Skeletal muscle cell (primary cell): ENCODE results near the gene SUMO2.
"Not testable (repeated sequence)": the region's sequence is repeated elsewhere in the genome, so short reads cannot be mapped to it uniquely, and the experiment has no call there.

Experiments used
- DNase-seq: peaks from one replicate; pipeline ENCODE4 v3.0.0-alpha.2; 2010; ENCODE audit warnings: low read depth
- H3K4me3 ChIP-seq: 2 replicates; pipeline ENCODE4 v1.5.1; 2011; ENCODE audit warnings: low read depth, mild to moderate bottlenecking, control low read depth, low read length, moderate library complexity

SUMO2 gene

DNA sequence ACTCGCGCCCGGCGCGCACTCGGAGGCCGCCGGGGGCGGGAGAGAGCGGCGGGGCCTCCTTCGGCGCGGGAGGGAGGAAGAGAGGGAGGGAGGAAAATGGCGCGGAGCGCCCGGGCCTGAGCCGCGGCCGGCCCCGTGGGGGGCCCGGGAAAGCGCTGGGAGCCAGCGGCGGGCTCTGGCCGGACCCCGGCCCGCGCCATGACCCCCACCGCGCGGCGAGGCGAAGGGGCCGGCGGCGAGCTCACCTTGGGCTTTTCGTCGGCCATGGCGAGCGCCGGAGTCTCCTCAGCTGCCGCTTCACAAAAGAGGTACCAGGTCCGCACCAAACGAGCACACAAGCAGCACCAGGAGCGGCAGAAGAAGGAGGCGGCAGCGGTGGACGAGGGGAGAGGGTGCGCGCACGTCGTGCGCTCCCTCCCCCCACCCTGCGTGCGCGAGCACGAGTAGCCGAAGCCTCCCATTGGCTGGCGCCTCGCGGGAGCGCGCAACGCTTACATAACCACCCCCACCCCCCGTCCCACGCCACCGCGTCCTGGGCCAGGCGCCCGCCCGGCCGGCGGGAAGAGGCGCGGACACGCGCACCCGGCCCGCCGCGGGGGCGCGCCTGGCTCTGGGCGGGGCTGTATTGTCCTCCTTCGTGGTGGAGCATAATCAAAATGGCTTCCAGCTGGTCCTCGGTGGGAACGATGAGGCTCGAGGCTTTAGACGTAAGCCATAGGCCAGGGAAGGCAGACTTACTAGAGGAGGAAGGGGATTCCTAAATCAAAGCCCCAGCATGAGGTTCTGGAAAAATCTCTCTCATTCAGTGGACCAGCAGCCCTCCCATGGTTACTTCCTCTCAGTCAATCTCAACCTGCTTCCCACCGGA, at the start of gene SUMO2:
SUMO2 (minus strand) TSS at position 391 of the 868 bp plus-strand sequence; CDS start at position 266, 125 bp downstream.
- DNase-seq: peak; percentile 87
- peak within 1 kb of the TSS; percentile 97 for H3K4me3 ChIP-seq

DNA sequence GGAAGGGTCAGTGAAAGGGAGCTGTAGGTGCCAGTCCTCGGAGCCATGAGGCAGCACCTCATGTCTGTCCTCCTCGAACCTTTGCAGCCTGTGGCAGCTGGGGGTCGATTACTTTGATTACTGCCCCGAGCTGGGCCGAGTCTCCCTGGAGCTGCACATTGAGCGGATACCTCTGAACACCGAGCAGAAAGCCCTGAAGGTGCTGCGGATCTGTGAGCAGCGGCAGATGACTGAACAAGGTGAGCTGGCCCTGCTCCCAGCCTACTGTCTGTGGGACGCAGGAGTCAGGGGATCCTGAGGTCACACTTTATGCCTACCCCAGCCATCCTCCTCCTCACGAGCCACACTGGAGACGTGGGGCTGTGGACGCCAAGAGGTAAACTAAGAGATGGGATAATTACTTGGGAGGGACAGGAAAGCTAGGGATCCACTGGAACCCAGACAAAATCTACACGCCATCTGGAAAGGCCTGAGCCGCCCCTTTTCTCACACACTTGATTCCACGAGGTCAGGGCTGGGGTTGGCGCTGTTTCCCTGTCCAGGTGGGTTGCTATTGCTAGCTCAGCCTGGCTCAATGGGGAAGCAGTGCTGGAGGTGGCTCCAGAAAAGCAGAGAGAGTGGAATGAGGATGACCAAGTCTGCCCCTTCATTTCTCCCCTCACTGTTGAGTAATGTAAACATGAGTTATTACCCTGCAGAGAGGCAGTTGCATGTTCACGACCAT, 49.1 kb upstream of the SUMO2 start:
- no peak overlapping the region for H3K4me3 ChIP-seq
- DNase-seq: no peak

DNA sequence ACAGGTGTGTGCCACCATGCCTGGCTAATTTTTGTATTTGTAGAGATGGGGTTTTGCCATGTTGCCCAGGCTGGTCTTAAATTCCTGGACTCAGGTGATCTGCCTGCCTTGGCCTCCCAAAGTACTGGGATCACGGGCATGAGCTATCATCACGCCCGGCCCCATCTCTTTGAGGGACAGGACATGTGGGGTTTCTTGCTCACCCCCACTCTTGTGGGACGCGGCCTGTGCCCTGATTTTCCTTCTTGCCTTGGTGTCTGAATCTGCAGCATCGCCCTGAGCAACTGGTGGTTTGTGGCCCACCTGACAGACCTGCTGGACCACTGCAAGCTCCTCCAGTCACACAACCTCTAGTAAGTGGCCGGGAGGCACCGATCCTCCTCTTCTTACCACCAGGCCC, 48.3 kb upstream of the SUMO2 start:
- DNase-seq: no peak
- H3K4me3 ChIP-seq: no peak overlapping the region

DNA sequence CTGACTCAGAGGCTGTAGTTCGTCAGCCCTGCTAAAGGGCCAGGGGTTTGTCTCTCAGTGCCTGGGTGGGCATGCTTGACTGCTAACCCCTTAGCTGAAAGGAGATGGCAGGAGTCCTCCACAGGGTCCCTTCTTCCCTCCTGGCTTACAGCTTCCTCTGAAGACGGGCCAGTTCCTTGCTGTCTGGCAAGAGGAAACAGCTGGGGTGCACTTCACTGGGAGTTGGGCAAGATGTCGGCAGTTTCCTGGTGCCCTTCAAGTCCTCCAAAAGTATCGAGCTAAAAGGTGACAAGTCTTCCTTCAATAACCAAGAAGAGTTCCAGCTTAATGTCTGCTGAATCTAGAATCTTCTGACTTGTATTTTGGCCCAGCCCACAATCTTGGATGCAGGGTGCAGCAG, 46.1 kb upstream of the SUMO2 start:
- no peak overlapping the region for H3K4me3 ChIP-seq
- DNase-seq: no peak

DNA sequence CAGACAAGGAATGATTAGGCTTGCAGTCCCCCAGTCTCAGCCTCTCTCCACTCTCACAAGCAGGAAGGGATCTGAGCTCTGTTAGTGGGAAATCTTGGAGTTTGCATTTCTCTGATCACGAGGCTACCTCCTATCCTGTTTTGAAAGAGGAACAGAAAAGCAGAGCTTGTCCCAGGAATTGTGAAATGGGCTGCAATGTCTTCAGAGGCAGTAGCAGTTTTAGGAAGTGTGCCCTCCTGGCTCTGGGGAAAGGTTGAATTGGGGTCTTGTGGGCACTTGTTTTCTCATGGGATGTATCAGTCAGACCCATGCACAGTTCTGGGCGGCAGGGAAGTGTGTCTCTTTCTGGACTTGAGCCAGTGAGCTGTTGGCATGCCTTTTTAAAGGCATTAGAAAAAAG, 45.5 kb upstream of the SUMO2 start:
- DNase-seq: no peak
- no peak overlapping the region for H3K4me3 ChIP-seq

DNA sequence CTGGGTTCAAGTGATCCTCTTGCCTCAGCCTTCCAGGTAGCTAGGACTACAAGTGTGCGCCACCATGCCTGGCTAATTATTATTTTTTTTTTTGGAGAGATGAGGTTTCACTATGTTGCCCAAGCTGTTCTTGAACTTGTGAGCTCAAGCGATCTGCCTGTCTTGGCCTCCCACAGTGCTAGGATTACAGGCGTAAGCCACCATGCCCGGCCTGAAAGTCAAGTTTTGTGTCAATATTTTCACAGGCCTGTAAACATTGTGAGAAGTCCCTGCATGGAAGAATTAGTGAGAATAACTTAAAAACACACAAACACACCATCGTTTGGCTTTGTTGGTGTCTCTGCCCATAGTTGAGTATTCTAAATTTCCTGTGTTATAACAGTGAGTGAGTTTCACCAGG, 45.0 kb upstream of the SUMO2 start:
- H3K4me3 ChIP-seq: no peak overlapping the region
- no peak for DNase-seq

DNA sequence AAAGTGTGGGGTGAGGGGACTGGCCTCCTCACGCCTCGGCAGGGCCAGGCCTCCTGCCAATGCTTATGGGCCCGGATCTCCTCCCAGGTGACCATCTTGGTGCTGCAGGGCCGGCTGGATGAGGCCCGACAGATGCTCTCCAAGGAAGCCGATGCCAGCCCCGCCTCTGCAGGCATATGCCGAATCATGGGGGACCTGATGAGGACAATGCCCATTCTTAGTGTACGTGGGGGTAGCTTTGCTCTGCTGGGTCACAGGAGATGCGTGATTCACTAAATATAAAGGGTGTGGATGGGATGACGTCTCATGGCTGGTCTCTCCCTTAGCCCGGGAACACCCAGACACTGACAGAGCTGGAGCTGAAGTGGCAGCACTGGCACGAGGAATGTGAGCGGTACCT, 42.3 kb upstream of the SUMO2 start:
- H3K4me3 ChIP-seq: no peak overlapping the region
- no peak for DNase-seq

DNA sequence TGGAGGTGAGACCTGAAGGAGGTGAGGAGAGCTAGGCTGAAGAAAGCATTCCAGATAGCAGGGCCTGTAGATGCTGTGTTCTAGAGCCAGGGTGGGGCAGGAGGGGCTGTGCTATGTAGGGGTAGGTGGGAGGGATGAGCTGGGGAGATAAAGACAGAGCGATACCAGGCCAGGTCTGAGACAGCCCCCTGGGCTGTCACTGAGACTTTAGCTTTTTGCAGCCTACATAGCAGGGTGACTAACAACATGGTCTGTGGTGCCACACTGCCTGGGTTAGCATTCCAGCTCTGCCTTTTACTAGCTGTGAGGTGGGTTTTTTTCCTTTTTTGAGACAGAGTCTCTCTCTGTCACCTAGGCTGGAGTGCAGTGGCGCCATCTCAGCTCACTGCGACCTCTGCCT, 37.1 kb upstream of the SUMO2 start:
- no peak overlapping the region for H3K4me3 ChIP-seq
- DNase-seq: no peak

DNA sequence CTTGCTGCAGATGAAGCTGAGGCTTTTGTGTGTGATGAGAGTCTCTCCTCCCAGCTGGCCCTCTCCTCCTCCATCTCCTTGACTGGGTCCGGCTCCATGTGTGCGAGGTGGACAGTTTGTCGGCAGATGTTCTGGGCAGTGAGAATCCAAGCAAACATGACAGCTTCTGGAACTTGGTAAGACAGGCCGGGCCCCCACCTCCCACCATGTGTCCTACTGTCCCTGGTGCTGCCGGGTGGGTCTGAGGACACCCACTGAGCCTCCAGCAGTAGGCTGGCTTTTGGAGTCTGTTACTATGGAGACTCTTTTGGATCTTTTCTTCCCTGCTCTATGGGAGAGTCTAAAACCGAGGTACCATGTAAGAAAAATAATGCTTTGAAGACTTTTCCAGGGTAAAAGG, 35.4 kb upstream of the SUMO2 start:
- no peak overlapping the region for H3K4me3 ChIP-seq
- DNase-seq: no peak

DNA sequence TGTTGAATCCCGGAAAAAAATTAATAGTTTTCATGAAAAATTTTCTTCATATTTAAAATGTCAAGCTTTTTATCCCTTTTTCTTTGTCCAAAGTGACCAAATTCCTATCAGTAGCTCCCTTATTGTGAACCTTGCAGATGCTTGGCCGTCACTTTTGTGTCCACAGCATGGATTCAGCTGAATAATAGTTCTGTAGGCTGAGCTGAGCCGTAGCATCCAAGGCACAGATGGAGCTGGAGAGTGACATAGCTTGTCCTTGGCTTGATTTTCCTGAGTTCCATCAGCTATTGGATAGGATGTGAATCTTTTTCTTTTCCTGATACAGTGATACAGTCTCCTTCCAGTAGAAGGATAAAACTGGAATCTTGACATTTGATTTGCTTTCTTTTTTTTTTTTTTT, 26.3 kb upstream of the SUMO2 start:
- no peak for DNase-seq
- no peak overlapping the region for H3K4me3 ChIP-seq

DNA sequence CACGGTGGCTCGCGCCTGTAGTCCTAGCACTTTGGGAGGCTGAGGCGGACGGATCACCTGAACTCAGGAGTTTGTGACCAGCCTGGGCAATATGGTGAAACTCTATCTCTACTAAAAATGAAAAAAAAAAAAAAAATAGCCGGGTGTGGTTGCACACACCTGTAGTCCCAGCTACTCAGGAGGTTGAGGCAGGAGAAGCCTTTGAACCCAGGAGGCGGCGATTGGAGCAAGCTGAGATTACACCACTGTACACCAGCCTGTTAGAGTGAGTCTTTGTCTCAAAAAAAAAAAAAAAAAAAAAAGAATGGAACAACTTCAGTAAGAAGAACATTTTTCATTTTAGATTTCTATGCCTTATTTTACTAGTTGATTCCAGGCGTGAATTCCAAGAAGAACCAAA, 25.4 kb upstream of the SUMO2 start:
- no peak overlapping the region for H3K4me3 ChIP-seq
- no peak for DNase-seq

DNA sequence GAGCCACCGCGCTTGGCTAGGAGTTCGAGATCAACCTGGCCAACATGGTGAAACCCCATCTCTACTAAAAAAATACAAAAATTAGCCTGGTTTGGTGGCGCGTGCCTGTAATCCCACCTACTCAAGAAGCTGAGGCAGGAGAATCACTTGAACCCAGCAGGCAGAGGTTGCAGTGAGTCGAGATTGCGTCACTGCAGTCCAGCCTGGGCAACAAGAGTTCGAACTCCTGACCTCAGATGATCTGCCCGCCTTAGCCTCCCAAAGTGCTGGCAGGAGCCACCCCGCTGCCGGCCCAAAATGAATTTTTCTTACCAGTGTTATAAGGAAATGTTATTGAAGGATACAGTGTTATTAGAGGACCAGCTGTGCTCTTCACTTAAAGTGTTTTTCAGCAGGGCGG, 25.0 kb upstream of the SUMO2 start:
- no peak for DNase-seq
- no peak overlapping the region for H3K4me3 ChIP-seq

DNA sequence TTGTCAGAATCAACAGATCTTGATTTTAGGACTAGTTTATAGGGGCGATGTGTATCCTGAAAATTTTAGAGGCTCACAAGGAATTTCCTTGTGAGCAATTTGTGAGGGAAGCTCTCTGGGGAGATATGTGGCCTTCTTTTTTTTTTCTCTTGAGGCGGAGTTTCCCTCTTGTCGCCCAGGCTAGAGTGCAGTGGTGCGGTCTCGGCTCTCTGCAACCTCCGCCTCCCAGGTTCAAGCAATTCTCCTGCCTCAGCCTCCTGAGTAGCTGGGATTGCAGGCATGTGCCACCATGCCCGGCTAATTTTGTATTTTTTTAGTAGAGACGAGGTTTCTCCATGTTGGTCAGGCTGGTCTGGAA, 24.3 kb upstream of the SUMO2 start:
- DNase-seq: not testable (repeated sequence)

DNA sequence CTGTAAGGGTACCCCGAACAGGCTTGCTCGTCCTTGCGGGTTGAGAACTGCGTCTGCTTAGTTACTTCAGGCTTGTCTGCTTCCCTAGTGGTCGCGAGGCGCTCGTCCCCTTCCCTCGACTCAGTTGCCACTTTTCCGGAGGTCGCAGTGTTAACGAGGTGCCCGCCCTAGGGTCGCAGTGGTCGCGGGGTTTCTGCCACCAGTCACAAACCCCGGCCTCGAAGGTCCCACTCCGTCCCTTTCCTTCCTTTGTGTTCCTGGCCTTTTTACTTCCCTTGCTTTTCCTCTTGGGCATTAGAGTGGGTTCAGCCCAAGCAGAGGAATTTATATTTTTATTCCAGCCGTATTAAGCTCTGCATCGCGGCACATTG, 23.0 kb upstream of the SUMO2 start:
- peak overlapping the region; percentile 64 for H3K4me3 ChIP-seq
- DNase-seq: no peak

More for the DNA sequence above, 24.3 kb upstream of the SUMO2 start:
- not testable (repeated sequence) for H3K4me3 ChIP-seq

DNA sequence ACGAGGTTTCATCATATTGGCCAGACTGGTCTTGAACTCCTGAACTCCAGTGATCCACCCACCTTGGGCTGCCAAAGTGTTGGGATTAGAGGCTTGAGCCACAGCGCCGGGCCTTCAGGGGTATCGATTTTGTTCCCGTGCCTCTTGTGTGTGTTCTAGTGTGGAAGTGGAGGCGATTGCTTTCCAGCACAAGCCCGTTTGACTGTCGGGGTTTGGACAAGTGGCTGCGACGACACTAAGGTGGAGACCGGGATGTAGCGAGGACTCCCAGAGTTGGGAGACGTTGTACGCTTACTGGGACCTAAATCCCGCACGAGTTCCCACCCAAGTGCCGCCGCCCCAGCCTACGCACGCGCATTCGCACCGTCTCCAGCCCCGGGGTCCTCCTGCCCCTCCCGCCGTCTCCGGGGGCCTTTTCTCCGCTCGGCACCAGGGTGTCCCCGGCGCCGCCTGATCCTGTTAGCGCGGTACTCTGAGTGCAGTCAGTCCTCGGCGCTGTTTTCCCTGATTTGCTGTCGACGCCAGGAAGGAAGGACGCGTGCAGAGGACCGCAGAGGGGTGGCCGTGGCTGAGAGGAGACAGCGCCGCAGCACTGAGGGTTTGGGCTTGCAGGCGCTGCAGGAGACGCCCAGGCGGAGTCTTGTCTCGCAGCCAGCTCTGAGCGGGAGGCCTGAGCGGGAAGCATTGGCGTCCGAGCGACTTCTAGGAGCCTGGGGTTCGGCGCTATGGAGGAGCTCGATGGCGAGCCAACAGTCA, 22.5 kb upstream of the SUMO2 start, which contains the start of gene NUP85:
NUP85 (plus strand) TSS at position 643 of the 756 bp plus-strand sequence; CDS start at position 726, 83 bp downstream.
- DNase-seq: peak; percentile 68
- H3K4me3 ChIP-seq: peak within 1 kb of the TSS; percentile 64

DNA sequence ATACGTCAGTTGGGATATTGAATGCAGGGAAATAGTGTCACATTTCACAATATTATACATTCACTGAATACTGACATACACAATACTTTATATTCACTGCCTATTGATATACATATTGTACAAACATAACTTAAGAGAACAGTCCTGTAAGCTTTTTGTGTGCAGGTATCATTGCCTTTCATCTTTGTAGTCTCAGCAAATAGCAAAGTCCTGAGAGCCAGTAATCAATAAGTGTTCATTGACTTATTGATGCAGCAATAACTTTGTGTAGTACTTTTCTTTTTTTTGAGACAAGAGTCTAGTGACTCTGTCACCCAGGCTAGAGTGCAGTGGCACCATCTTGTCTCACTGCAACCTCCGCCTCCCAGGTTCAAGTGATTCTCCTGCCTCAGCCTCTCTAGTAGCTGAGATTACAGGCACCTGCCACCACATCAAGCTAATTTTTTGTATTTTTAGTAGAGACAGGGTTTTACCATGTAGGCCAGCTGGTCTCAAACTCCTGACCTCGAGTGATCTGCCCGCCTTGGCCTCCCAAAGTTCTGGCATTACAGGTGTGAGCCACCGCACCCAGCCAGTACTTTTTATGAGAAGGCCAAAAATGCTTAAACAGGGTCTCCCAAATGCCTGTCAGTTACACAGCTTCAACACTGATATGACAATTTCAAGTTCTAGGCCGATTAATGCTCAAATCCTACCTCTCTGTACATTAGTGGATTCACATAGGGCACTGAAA, 17.3 kb upstream of the SUMO2 start:
- no peak for DNase-seq
- no peak overlapping the region for H3K4me3 ChIP-seq

DNA sequence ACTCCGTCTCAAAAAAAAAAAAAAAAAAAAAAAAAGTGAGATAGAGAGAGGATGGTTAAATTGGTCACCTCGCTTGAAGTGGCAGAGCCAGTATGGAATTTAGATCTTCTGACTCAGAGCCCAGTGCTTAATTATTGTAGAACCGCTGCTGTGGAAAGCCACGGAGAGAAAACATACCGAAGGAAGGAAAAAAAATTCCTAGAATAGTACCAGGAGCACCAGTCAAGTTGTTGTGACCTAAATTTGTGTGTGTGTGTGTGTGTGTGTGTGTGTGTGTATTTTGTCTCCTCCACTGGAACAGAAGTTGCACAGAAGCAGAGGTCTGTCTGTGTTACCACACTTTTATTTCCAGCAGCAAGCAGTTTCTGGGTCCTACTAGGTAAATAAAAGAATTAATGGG, 12.1 kb upstream of the SUMO2 start:
- DNase-seq: no peak
- no peak overlapping the region for H3K4me3 ChIP-seq

DNA sequence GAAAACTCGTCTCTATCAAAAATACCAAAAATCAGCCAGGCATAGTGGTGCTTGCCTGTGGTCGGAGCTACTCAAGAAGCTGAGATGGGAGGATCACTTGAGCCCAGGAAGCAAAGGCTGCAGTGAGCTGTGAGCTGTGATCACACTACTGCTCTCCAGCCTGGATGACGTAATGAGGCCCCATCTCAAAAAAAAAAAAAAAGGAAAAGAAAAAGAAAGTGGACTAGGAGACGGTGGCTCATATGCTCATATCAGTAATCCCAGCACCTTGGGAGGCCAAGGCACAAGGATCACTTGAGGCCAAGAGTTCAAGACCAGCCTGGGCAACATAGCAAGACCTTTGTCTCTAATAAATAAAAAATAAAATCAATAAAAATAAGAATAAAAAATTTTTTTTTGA, 8.8 kb upstream of the SUMO2 start:
- DNase-seq: no peak
- no peak overlapping the region for H3K4me3 ChIP-seq

DNA sequence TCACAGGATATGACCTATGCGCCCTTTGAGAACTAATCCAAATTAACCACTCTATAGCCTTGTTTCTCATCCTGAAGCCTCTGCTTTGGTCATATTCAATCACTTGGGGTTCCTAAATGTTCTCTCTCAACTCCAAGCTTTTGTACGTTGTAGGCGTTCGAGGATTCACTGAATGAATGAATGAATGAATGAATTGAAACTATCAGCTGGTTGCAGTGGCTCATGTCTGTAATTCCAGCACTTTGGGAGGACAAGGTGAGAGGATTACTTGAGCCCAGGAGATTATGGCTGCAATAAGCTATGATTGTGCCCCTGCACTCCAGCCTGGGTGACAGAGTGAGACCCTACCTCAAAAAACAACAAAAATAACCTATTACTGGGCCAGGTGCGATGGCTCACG, 5.9 kb upstream of the SUMO2 start:
- DNase-seq: no peak
- no peak overlapping the region for H3K4me3 ChIP-seq
